WTC11 (cell line): Measurements from ENCODE around the gene STH. TPM values are rescaled to one million over a fixed set of nuclear protein-coding genes. Genes with fewer than 3 reads are reported as not detected.

Source experiments
- ATAC-seq: fragments of 200-7000 bp; cut with Tn5 transposase; 2 replicates; pipeline ENCODE4 v1.10.0; 2021; ENCODE audit warnings: mild to moderate bottlenecking, moderate library complexity
- CTCF ChIA-PET: fragments of 300-600 bp; sonication (Branson Sonifier 250); formaldehyde crosslinking; loops from one replicate; lab custom pipeline; 2021; ENCODE audit warnings: antibody characterized with exemption; lab: Charles Lee
- POLR2A ChIA-PET: fragments of 350-600 bp; sonication (Branson Sonifier 250); formaldehyde crosslinking; loops from one replicate; lab custom pipeline; 2021; ENCODE audit warnings: antibody characterized with exemption; lab: Charles Lee
- DNase-seq: peaks from one replicate; pipeline ENCODE4 v3.0.0; 2021; ENCODE audit warnings: low spot score
- H3K27ac Mint-ChIP-seq: 2 replicates; pipeline ENCODE4 v1.8.0; 2021; ENCODE audit warnings: mixed read lengths
- H3K27me3 Mint-ChIP-seq: 2 replicates; pipeline ENCODE4 v1.8.0; 2021; ENCODE audit warnings: low read depth, mild to moderate bottlenecking, moderate library complexity, mixed read lengths
- H3K36me3 Mint-ChIP-seq: 2 replicates; pipeline ENCODE4 v1.8.0; 2021; ENCODE audit warnings: mixed read lengths
- H3K4me1 Mint-ChIP-seq: 2 replicates; pipeline ENCODE4 v1.8.0; 2022; ENCODE audit warnings: mixed read lengths
- H3K4me3 Mint-ChIP-seq: 2 replicates; pipeline ENCODE4 v1.8.0; 2021; ENCODE audit warnings: mild to moderate bottlenecking, moderate library complexity, mixed read lengths
- H3K9me3 Mint-ChIP-seq: 2 replicates; pipeline ENCODE4 v1.8.0; 2021; ENCODE audit warnings: mixed read lengths
- AFF4 ChIP-seq: sonication (generic); formaldehyde crosslinking; IDR thresholded peaks from 2 replicates; pipeline ENCODE4 v1.8.1; 2023; ENCODE audit warnings: mild to moderate bottlenecking, missing genetic modification reagents, borderline replicate concordance
- AR ChIP-seq: fragments of 250-450 bp; sonication (Bioruptor Pico); IDR thresholded peaks from 2 replicates; pipeline ENCODE4 v1.9.0; 2021; ENCODE audit warnings: mild to moderate bottlenecking
- ATF1 ChIP-seq: sonication (generic); formaldehyde crosslinking; IDR thresholded peaks from 2 replicates; pipeline ENCODE4 v1.8.1; 2023; ENCODE audit warnings: mild to moderate bottlenecking, moderate library complexity, missing genetic modification reagents
- CBFB ChIP-seq: sonication (generic); formaldehyde crosslinking; IDR thresholded peaks from 2 replicates; pipeline ENCODE4 v1.8.1; 2022; ENCODE audit warnings: mild to moderate bottlenecking, low read depth, missing genetic modification reagents
- E2F5 ChIP-seq: sonication (generic); formaldehyde crosslinking; IDR thresholded peaks from 2 replicates; pipeline ENCODE4 v1.8.1; 2022; ENCODE audit warnings: mild to moderate bottlenecking, moderate library complexity, missing genetic modification reagents
- EMX1 ChIP-seq: fragments of 250-450 bp; sonication (Bioruptor Pico); IDR thresholded peaks from 2 replicates; pipeline ENCODE4 v1.8.0; 2021; ENCODE audit warnings: mild to moderate bottlenecking
- GTF2I ChIP-seq: fragments of 250-450 bp; sonication (Bioruptor Pico); conservative IDR thresholded peaks from 2 replicates; pipeline ENCODE4 v1.4.0; 2021; ENCODE audit warnings: mild to moderate bottlenecking
- NFATC4 ChIP-seq: fragments of 250-450 bp; sonication (Bioruptor Pico); IDR thresholded peaks from 2 replicates; pipeline ENCODE4 v1.9.0; 2021; ENCODE audit warnings: mild to moderate bottlenecking
- NFYB ChIP-seq: sonication (generic); formaldehyde crosslinking; conservative IDR thresholded peaks from 2 replicates; pipeline ENCODE4 v1.8.0; 2022; ENCODE audit warnings: low read depth, missing genetic modification reagents
- SP1 ChIP-seq: sonication (generic); formaldehyde crosslinking; conservative IDR thresholded peaks from 2 replicates; pipeline ENCODE4 v1.8.1; 2022; ENCODE audit warnings: missing genetic modification reagents
- ZSCAN18 ChIP-seq: fragments of 250-450 bp; sonication (Bioruptor Pico); IDR thresholded peaks from 2 replicates; pipeline ENCODE4 v2.1.2; 2022; ENCODE audit warnings: mild to moderate bottlenecking, moderate library complexity
- total RNA-seq: library from RNA; stranded (reverse); gene quantifications from 3 replicates; pipeline ENCODE4 v1.2.3, GENCODE V29; 2021
- TF ChIP-seq, protein P1 (sequence below): fragments of 250-450 bp; sonication (Bioruptor Pico); IDR thresholded peaks from 2 replicates; pipeline ENCODE4 v1.9.0; 2021; ENCODE audit warnings: mild to moderate bottlenecking, borderline replicate concordance
- TF ChIP-seq, protein P2 (sequence below): sonication (generic); formaldehyde crosslinking; IDR thresholded peaks from 2 replicates; pipeline ENCODE4 v1.8.1; 2022; ENCODE audit warnings: low read depth, missing genetic modification reagents, borderline replicate concordance

The STH gene
- total RNA-seq, 1 experiment from 2014 or later = not detected

DNA sequence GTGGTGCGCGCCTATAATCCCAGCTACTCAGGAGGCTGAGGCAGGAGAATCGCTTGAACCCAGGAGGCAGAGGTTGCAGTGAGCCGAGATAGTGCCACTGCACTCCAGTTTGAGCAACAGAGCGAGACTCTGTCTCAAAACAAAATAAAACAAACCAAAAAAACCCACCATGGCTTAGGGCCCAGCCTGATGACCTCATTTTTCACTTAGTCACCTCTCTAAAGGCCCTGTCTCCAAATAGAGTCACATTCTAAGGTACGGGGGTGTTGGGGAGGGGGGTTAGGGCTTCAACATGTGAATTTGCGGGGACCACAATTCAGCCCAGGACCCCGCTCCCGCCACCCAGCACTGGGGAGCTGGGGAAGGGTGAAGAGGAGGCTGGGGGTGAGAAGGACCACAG, 1.4 kb upstream of the STH start:
- Mint-ChIP-seq H3K4me3 (no peak overlapping the region), H3K36me3 (no peaks in the 10 kb centered on the region), H3K27ac (no peak overlapping the region), H3K27me3 (no peaks in the 10 kb centered on the region), H3K4me1 (peaks cover 12% of the 10 kb centered on the region; the same call in 1 of the 2 replicates), H3K9me3 (no peaks in the 10 kb centered on the region)
- ChIA-PET CTCF (interaction anchor here (0.7 to 2.0 kb wide), 4 partner anchors 19 to 49 kb away, joined by 3 to 7 read pairs (median 3); no protein-coding TSS in a partner anchor), POLR2A (no interaction called here)
- TF ChIP-seq E2F5 (no peak), NFYB (CRISPR knock-in tag) (no peak), SP1 (CRISPR knock-in tag) (no peak), AFF4 (CRISPR knock-in tag) (no peak), GTF2I (CRISPR knock-in tag) (no peak), AR (no peak), EMX1 (CRISPR knock-in tag) (no peak), ZSCAN18 (no peak), NFATC4 (CRISPR knock-in tag) (no peak), CBFB (CRISPR knock-in tag) (no peak), ATF1 (no peak)
- TF ChIP-seq, protein P1, sequence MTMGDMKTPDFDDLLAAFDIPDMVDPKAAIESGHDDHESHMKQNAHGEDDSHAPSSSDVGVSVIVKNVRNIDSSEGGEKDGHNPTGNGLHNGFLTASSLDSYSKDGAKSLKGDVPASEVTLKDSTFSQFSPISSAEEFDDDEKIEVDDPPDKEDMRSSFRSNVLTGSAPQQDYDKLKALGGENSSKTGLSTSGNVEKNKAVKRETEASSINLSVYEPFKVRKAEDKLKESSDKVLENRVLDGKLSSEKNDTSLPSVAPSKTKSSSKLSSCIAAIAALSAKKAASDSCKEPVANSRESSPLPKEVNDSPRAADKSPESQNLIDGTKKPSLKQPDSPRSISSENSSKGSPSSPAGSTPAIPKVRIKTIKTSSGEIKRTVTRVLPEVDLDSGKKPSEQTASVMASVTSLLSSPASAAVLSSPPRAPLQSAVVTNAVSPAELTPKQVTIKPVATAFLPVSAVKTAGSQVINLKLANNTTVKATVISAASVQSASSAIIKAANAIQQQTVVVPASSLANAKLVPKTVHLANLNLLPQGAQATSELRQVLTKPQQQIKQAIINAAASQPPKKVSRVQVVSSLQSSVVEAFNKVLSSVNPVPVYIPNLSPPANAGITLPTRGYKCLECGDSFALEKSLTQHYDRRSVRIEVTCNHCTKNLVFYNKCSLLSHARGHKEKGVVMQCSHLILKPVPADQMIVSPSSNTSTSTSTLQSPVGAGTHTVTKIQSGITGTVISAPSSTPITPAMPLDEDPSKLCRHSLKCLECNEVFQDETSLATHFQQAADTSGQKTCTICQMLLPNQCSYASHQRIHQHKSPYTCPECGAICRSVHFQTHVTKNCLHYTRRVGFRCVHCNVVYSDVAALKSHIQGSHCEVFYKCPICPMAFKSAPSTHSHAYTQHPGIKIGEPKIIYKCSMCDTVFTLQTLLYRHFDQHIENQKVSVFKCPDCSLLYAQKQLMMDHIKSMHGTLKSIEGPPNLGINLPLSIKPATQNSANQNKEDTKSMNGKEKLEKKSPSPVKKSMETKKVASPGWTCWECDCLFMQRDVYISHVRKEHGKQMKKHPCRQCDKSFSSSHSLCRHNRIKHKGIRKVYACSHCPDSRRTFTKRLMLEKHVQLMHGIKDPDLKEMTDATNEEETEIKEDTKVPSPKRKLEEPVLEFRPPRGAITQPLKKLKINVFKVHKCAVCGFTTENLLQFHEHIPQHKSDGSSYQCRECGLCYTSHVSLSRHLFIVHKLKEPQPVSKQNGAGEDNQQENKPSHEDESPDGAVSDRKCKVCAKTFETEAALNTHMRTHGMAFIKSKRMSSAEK (CRISPR knock-in tag) = no peak
- TF ChIP-seq, protein P2, sequence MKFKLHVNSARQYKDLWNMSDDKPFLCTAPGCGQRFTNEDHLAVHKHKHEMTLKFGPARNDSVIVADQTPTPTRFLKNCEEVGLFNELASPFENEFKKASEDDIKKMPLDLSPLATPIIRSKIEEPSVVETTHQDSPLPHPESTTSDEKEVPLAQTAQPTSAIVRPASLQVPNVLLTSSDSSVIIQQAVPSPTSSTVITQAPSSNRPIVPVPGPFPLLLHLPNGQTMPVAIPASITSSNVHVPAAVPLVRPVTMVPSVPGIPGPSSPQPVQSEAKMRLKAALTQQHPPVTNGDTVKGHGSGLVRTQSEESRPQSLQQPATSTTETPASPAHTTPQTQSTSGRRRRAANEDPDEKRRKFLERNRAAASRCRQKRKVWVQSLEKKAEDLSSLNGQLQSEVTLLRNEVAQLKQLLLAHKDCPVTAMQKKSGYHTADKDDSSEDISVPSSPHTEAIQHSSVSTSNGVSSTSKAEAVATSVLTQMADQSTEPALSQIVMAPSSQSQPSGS (CRISPR knock-in tag) = no peak
- DNase-seq = no peak
- no peak for ATAC-seq
